Stimulated activated CD4-positive, alpha-beta T cell treated with anti-CD3 and anti-CD28 coated beads, Interleukin-1b, Interleukin-23, amount 100 ng/mL, for 4 hours (primary cell): ENCODE data around the gene RGS2.

ENCODE experiments used
- DNase-seq, 2 donors: peaks; one replicate each; pipeline ENCODE4 v3.0.0-alpha.2; 2020; ENCODE audit warnings: low read depth in 2 of 2

RGS2 gene

GRCh38 chr1:192830595-192831246 is 21.9 kb downstream of the RGS2 start:
- no peak for DNase-seq

- DNase-seq: no peak
These were observed 23.0 kb downstream of the RGS2 start for GRCh38 chr1:192831706-192832355.

- no peak for DNase-seq
These were observed 23.7 kb downstream of the RGS2 start for GRCh38 chr1:192832492-192832891.

GRCh38 chr1:192835116-192835515 is 26.3 kb downstream of the RGS2 start:
- DNase-seq: no peak

- DNase-seq: no peak
These were observed 30.6 kb downstream of the RGS2 start for GRCh38 chr1:192839162-192840066.

- no peak for DNase-seq
These were observed 35.5 kb downstream of the RGS2 start for GRCh38 chr1:192844360-192844759.

- DNase-seq: no peak
These were observed 38.1 kb downstream of the RGS2 start for GRCh38 chr1:192846950-192847349.

- no peak for DNase-seq
These were observed 40.2 kb downstream of the RGS2 start for GRCh38 chr1:192849011-192849410.

- DNase-seq: no peak
These were observed 40.6 kb downstream of the RGS2 start for GRCh38 chr1:192849442-192849841.

GRCh38 chr1:192852001-192852947 is 43.4 kb downstream of the RGS2 start:
- no peak for DNase-seq

GRCh38 chr1:192858456-192858855 is 49.6 kb downstream of the RGS2 start:
- no peak for DNase-seq

GRCh38 chr1:192859808-192860207 is 51.0 kb downstream of the RGS2 start:
- no peak for DNase-seq

- DNase-seq: no peak
These were observed 51.8 kb downstream of the RGS2 start for GRCh38 chr1:192860478-192861185.

- no peak for DNase-seq
These were observed 53.0 kb downstream of the RGS2 start for GRCh38 chr1:192861860-192862259.
